HG02798 (cell line): ENCODE results near the gene SNX8.

ENCODE experiments used
- ATAC-seq: cut with Tn5 transposase; IDR thresholded peaks from one replicate; pipeline ENCODE4 v1.9.1; 2021; ENCODE audit warnings: mild to moderate bottlenecking; ENCODE audit not compliant: unreplicated experiment, poor library complexity

SNX8 gene

DNA sequence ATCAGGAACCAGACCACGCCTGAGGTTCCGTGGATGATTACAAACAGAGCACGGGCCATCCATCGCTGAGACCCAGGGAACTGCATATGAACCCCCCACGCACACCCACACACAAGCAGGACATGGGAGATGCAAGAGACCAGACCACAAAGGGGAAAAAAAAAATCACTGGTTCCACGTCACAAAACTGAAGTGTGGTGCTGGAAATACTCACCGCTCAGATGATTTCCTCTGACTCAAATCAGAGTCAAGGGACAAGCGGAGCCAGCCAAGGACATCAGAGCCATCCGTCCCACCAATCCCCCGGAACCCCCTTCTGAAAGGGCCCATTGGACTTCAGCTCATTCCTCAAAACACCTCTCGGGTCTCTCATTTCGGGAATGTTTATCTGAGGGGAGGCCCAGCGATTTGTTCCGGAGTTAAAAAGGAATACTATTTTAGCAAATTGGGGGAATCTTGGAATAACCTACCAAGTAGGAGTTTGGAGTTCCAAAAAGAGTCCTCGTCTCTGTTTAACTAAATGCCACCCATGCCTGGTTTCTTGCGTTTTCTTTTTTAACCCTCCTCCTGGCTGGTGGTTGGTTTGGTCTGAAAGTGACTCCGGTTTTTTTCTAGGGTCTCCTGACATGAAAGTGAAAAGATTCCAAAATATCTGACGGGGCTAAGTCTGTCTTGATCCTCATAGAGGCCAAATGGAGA, 15.0 kb downstream of the SNX8 start:
- peak; percentile 57 for ATAC-seq

DNA sequence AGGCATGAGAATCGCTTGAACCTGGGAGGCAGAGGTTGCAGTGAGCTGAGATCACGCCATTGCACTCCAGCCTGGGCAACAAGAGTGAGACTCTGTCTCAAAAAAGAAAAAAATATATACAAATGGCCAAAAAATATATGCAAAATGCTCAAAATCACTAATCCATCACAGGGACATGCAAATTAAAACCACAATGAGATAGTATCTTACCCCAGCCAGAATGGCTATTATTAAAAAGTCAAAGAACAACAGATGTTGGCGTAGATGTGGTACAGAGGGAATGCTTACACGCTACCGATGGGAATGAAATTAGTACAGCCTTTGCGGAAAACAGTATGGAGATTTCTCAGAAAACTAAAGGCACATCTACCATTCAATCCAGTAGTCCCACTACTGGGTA, 17.4 kb downstream of the SNX8 start:
- no peak for ATAC-seq

DNA sequence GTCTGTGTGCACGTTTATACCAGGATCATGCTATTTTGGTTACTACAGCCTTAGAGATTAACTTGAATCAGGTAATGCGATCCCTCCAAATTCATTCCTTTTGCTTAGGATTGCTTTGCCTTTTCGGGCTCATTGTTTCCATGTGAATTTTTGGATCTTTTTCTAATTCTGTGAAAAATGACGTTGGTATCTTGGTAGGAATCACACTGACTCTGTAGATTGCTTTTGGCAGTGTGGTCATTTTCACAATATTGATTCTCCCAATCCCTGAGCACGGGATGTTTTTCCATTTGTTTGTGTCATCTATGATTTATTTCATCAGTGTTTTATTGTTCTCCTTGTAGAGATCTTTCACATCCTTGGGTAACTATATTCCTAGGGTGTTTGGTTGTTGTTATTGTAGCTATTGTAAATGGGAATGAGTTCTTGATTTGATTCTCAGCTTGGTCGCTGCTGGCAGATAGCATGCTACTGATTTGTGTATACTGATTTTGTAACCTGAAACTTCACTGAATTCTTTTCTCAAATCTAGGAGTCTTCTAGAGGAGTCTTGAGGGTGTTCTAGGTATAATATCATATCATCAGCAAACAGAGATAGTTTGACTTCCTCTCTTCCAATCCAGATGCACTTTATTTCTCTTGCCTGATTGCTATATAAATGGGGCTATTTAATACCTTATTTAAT, 18.2 kb downstream of the SNX8 start:
- no peak for ATAC-seq

DNA sequence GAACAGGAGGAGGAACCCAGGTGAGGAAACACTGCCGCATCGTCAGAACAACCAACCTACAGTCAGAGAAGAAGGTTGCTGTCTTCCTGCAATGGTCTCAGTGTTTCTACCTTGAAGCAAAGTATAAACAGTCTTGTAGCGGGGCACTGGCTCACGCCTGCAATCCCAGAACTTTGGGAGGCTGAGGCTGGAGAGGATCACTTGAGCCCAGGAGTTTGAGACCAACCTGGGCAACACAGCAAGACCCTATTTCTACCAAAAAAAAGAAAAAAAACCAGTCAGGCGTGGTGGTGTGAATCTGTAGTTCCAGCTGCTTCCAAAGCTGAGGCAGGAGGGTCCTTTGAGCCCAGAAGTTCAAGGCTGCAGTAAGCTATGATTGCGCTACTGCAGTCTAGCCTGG, 23.4 kb downstream of the SNX8 start:
- ATAC-seq = no peak

DNA sequence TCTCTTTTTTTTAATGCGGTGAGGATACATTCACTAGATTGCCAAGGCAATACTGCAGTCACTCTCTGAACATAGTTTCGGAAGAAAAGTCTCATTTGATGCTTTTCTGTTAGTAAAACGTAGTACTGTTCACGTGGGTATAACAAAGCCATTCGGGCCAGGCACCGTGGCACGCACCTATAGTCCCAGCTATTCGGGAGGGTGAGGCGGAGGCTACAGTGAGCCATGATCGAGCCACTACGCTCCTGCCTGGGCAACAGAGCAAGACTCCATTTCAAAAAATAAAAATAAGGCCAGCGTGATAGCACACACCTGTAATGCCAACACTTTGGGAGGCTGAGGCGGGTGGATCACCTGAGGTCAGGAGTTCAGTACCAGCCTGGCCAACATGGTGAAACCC, 24.6 kb downstream of the SNX8 start:
- no peak for ATAC-seq

DNA sequence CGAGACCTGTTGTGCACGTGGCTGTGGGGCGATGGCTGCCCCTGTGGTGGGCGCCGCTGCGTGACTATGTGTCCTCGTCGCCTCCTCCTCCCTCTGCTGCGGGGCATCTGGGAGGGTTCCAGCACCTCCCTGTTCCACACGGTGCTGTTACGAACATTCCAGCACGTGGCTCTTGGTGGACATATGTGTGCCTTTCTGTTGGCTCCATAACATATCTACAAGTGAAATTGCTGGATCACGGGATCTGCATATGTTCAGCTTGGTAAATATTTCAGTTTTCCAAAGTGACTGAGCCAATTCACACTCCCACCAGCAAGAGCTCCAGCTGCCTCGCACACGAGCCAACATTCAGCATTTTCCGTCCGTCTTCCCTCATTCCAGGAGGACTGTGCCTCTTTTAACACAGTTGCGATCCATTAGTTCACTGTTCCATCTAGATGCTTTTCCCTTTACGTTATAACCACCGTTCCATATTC, 25.1 kb downstream of the SNX8 start:
- ATAC-seq = no peak

DNA sequence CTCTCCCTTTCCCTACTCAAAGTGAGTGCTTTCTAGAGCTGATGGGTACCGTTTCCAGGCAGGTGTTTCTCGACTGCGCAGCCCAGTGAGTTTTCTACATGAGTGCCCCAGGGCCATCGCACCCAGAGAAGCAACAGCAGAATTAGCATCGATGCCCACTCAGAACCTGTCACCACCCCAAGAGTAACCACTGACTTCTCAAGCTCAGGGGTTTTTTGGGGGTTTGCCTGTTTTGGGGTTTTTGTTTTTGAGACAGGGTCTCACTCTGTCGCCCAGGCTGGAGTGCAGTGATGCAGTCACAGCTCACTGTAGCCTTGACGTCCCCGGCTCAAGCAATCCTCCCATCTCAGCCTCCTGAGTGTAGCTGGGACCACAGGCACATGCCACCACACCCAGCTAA, 25.7 kb downstream of the SNX8 start:
- peak; percentile 73 for ATAC-seq

DNA sequence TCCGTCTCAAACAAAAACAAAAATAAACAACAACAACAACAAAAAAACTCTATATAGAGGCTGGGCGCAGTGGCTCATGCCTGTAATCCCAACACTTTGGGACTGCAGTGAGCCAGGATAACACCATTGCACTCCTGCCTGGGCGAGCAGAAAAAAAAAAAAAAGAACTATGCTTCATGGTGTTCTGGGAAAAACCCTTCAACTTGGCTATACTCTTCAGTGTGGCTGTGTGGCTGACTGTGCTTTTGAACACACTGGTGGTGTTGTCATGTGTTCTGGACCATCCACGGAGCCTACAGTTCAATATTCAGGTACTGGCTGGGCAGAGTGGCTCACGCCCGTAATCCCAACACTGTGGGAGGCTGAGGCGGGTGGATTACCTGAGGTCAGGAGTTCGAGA, 26.5 kb downstream of the SNX8 start:
- ATAC-seq = no peak

DNA sequence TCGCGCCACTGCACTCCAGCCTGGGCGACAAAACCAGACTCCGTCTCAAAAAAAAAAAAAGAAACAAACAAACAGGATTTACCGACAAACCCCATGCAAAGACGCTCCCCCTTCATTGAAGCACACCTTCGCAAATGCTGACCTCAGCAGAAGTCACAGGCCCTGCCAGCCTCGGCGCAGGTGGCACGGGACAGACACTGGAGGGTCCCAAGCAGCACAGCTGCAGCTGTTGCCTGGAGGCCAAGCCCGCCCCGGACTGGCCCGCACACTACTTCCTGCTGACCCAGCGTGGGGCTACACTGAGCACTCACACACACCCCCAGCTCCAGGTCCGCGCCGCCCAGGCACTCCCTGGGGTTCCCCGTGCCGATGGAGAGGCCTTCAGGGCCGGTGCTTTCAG, 31.2 kb downstream of the SNX8 start:
- no peak for ATAC-seq

DNA sequence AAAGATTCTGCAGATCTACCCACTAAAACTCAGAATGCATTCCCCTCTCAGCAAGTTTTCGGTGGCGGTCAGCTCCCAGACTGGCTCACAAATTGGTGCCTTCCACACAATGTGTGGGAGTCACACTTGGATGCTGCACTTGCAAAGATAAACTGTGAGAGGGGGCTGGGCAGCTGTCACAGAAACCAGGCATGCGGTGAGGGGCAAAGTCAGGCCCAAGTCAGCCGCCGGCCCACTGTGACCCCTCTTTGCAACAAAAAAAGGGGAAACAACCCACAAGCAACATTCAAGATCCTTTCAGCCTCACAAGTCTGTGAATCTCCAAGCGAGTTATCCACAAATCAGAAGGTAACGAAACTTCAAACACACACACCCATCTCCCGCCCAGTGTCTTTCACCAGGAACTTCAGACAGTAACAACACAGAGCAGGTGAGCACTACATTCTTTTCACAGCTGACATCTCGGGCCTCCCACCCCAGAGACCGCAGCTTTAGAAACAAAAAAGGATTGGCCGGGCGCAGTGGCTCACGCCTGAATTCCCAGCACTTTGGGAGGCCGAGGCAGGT, 32.0 kb downstream of the SNX8 start:
- ATAC-seq = no peak

DNA sequence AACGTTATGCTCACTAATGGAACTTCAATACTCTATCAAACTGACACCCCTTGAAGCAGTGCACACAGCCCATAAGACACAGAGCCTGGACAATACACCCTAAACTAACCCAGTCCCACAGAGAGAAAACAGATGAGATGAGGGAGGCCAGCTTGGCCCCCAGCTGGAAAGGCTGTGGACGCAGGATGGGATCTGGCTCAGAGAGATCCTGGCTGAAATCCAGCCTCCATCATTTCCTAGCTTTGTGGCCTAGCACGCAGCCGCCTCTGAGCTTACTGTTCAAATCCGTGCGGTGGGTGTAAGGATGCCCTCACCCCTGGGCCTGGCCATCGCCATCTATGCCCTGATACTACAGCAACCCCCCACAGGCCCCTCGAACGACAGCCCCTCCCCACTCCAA, 32.7 kb downstream of the SNX8 start:
- no peak for ATAC-seq

DNA sequence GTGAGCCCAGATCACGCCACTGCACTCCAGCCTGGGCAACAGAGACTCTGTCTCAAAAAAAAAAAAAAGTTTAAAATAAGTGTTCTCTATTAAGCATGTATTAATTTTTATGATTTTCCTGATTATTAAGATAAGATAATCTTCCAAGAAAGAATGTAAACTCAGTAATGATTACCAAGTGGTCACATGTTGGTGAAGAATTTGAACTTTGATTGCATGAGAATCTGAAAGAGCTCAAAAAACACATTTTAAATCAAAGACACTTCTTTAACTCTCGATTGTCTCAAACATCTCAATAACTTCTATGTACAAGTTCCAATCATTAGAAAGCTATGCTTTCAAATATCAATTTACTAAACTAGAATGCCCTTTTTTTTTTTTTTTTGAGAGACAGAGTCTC, 33.8 kb downstream of the SNX8 start:
- ATAC-seq = no peak

DNA sequence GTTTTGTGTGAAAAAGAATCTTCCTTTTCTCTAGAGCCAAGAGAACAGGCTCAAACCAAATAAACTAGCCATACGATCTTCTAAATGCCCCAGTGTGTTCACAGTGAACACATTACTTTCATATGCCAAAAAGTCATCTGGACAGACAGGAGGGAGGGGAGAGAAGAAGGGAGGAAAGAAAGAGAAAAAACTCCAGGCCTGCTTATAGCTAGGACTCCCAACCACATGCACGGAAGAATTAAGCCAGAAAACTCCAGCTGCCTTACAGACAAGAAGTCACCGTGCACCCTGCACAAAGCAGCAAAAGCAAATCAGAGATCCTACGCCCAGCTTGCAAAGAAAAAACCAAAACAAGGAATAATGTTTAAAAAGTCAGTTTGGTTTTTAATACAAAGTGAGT, 34.3 kb downstream of the SNX8 start:
- ATAC-seq = no peak

DNA sequence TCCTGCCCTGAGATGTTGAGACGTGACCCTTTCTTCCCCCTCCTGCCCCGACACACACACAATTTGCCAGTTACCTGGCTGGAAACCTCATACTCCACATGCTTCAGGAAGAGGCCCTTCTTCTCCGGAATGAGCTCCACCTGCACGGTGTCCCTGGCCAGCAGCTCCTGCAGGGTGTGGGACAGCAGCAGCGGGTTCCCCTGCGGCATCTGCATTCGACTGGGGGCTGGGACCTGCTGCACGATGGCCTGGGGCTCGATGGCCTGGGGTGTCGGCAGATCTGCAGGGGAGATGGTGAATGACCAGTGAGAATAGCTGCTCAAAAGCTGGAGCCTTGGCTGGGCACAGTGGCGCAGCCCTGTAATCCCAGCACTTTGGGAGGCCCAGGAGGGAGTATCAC, 36.2 kb downstream of the SNX8 start:
- ATAC-seq = no peak

DNA sequence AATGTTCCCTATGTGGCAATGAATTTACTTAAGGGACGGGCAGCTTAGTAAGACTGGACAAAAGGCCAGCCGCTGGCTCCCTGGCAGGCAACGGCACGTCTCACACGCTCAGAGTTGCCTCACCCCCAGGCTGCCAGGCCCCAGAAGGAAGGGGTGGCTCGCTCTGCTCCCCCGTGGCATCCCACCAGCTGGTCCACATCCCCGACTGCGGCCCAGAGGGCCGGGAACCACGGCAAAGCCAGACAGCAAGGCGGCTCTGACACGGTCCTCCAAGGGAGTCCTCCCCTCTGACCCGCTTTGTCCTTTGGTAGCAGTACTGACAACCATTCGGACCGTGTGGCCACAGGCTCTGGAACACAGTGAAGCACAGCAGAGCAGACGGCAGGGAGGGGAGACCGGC, 38.1 kb downstream of the SNX8 start:
- ATAC-seq = no peak

DNA sequence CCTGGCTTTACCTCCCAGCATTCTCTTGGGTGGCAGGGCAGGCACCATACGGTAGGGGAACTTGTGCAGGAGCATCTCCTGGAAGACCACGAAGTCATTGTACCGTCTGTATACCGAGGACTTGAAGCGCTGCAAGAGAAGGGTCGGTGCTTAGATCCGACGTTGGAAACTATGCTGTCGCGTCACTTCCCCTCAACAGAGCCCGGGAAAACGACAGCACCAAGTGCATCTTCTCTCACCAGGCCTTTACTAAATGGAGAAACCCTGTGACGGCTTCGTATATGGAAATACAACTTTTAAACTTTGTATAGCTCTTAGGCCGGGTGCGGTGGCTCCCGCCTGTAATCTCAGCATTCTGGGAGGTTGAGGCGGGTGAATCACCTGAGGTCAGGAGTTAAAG, 39.1 kb downstream of the SNX8 start:
- no peak for ATAC-seq

DNA sequence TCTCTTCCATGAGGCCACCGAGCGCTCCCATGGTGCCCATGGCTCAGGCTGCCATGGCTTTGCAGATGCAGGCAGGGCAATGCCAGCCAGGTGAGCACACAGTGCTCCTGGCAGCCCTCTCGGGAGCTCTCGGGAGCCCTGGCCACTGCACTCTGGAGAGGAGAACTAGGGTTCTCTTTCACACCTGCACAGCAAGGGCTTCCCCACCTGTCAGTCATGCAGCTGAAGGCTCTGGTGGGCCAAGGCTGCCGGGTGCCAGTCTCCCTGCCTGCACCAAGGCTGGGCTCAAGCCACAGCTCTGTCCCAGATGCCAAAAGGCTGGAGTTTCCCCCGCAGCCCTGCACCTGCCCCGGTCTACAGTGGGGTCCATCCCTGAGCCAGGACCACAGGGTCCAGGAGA, 39.6 kb downstream of the SNX8 start:
- ATAC-seq = no peak

DNA sequence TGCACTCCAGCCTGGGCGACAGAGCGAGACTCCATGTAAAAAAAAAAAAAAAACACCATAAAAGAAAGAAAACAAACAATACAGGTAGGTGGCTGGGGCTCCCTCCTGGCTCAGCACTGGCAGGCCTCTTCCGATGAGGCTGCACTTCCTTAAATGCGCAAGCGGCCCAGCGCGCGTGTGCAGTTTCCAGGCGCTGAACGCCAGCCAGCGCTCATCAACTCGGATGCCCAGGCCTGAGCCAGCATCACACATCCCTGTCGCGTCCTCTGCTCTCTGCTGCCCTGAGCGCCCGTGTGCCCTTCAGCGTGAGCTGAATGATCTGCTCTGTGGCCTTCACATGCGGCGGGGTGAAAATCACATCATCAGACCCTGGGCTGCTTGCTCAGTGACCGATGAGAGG, 40.4 kb downstream of the SNX8 start:
- no peak for ATAC-seq

DNA sequence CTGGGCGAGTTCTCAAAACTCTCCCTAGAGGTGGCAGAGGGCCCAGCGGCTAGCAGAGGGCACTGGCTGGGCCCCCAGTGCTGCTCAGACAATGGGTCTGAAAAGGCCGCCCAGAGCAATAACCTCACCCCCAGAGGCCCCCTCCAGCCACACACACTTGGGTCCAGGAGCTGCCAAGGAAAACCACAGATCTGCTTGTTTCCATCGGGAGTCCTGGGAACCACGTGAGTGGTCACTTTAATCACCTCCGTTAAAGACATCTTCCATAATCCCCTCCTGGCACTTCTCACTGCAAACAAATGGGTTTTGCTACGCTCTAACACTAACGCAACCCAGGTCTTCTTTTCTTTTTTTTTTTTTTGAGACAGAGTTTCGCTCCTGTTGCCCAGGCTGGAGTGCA, 42.2 kb downstream of the SNX8 start:
- ATAC-seq = no peak

DNA sequence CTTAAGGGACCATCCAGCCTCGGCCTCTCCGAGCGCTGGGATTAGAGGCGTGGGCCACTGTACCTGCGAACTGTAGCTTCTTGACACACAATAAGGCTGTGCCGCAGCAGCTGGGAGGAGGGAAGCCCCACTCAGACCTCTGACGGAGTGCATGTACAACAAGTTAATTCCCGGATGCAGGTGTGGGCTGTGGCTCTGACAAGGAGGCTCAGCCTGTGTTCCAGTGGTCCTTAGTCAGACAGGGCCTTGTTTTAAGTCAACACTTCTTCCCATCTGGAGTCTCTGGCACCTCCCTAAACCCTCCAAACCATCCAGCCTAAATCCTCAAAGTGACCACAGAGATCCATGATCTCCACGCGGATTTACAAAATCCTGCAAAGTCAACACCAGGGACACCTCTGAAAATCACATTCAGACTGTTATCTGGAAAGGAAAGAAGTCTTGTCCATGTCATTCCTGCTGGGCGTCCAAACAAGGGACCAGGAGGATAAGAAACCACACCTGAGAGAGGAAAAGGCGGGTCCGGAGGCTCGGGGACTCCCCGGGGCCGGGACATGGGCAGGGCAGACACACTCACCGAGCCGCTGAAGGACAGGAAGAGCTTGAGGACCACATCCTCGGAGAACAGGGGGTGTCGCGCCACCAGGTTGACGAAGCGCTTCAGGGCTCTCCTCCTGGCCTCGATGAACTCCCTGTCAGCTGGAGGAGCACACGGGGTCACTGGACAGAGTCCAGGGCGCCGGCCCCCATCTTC, 42.8 kb downstream of the SNX8 start:
- no peak for ATAC-seq

DNA sequence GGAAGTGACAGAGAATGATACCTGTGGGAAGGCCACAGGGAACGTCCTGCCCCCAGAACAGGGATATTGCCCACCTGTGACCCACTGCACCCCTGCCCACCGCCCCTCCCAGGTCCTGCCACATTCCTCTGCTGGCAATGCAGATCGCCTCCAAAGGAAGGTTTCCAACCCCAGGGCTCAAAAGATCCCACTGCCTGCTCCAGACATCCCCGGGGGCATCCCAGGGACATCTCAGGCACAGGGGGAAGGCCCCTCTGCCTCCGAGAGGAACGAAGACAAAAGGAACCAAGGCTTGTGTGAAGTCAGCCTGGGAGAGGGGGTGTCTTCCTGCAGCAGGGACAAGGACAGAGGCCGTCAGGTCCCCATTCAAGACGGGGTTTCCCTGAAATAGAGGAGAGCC, 43.7 kb downstream of the SNX8 start:
- no peak for ATAC-seq
